A673 (cell line): ENCODE results near the gene MON1A.
A peak's percentile ranks its signal among the peaks of the same experiment; 100 is the strongest.

Source experiments
- EZH2 ChIP-seq: fragments of 200-600 bp; sonication (generic); IDR thresholded peaks from 2 replicates; pipeline ENCODE4 v1.6.1; 2017; ENCODE audit warnings: borderline replicate concordance, low read depth, mild to moderate bottlenecking, mixed read lengths, antibody characterized with exemption, low read length; ENCODE audit not compliant: poor library complexity, severe bottlenecking
- TF ChIP-seq, protein P1 (sequence below): fragments of 300-800, 200-600 bp; sonication (generic); conservative IDR thresholded peaks from 2 replicates; pipeline ENCODE4 v1.5.1; 2017; ENCODE audit warnings: low read depth, mild to moderate bottlenecking, antibody characterized with exemption, low read length, moderate library complexity, mixed read lengths

DNA sequence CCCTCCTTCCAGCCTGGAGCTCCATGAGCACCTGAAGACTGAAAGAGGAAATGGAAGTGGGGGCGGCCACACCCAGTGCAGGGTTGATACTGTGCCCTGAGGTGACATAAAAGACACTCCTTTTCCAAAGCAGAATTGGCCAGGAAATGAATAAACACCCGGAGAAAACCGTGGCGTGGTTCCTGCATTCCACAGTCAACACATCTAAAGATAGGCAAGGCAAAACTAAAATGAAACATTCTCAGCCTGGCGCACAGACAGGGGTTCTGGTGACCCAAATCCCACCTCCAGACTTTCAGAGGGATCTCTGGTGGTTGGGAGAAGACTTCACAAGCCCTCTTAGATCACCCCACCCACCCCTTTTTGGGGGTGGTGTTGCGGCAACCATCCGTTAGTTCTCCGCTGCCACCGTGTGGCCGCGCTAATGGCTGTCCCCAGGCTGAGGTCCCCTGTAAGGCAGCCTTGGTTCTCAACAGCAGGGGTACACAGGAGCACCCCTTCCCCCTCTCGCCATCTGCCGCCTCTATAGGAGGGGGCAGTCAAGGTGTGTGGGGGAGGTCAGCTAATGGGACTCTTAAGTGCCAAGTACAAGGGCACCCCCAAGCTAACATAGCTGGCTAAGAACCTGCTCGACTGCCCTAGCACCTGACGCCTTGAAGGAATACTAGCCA lies 23.4 kb downstream of the MON1A start:
- TF ChIP-seq, protein P1, sequence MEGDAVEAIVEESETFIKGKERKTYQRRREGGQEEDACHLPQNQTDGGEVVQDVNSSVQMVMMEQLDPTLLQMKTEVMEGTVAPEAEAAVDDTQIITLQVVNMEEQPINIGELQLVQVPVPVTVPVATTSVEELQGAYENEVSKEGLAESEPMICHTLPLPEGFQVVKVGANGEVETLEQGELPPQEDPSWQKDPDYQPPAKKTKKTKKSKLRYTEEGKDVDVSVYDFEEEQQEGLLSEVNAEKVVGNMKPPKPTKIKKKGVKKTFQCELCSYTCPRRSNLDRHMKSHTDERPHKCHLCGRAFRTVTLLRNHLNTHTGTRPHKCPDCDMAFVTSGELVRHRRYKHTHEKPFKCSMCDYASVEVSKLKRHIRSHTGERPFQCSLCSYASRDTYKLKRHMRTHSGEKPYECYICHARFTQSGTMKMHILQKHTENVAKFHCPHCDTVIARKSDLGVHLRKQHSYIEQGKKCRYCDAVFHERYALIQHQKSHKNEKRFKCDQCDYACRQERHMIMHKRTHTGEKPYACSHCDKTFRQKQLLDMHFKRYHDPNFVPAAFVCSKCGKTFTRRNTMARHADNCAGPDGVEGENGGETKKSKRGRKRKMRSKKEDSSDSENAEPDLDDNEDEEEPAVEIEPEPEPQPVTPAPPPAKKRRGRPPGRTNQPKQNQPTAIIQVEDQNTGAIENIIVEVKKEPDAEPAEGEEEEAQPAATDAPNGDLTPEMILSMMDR, result peak; percentile 66
- no peak for TF ChIP-seq EZH2
